GM21576 (cell line): ENCODE measurements around the gene MRPS27.
A peak's percentile ranks its signal among the peaks of the same experiment; 100 is the strongest.

Experiments
- ATAC-seq: cut with Tn5 transposase; IDR thresholded peaks from one replicate; pipeline ENCODE4 v1.9.1; 2021; ENCODE audit warnings: mild to moderate bottlenecking, moderate library complexity; ENCODE audit not compliant: unreplicated experiment

MRPS27 gene

GRCh38 chr5:72266862-72267261 is 53.2 kb downstream of the MRPS27 start:
- no peak for ATAC-seq

GRCh38 chr5:72265032-72265877 is 54.8 kb downstream of the MRPS27 start:
- ATAC-seq: no peak

GRCh38 chr5:72256536-72256935 is 63.5 kb downstream of the MRPS27 start:
- no peak for ATAC-seq

GRCh38 chr5:72255670-72256069 is 64.4 kb downstream of the MRPS27 start:
- no peak for ATAC-seq

- ATAC-seq: no peak
These were observed 64.8 kb downstream of the MRPS27 start for GRCh38 chr5:72255237-72255636.

- no peak for ATAC-seq
These were observed 67.4 kb downstream of the MRPS27 start for GRCh38 chr5:72252574-72253155.

GRCh38 chr5:72252008-72252407 is 68.0 kb downstream of the MRPS27 start:
- no peak for ATAC-seq

GRCh38 chr5:72251386-72251785 is 68.7 kb downstream of the MRPS27 start:
- no peak for ATAC-seq

- ATAC-seq: no peak
These were observed 71.5 kb downstream of the MRPS27 start for GRCh38 chr5:72248410-72248981.

GRCh38 chr5:72246954-72247442 is 73.0 kb downstream of the MRPS27 start:
- ATAC-seq: no peak

GRCh38 chr5:72245951-72246532 is 74.0 kb downstream of the MRPS27 start:
- ATAC-seq: no peak

GRCh38 chr5:72245546-72245945 is 74.5 kb downstream of the MRPS27 start:
- ATAC-seq: no peak

GRCh38 chr5:72244862-72245371 is 75.1 kb downstream of the MRPS27 start:
- ATAC-seq: peak; percentile 76

GRCh38 chr5:72243706-72244105 is 76.3 kb downstream of the MRPS27 start:
- ATAC-seq: no peak

GRCh38 chr5:72242796-72243475 is 77.1 kb downstream of the MRPS27 start:
- ATAC-seq: no peak

GRCh38 chr5:72241346-72242003 is 78.6 kb downstream of the MRPS27 start:
- no peak for ATAC-seq

GRCh38 chr5:72238712-72239445 is 81.2 kb downstream of the MRPS27 start:
- ATAC-seq: no peak

- no peak for ATAC-seq
These were observed 82.2 kb downstream of the MRPS27 start for GRCh38 chr5:72237879-72238278.

GRCh38 chr5:72237415-72237814 is 82.6 kb downstream of the MRPS27 start:
- ATAC-seq: no peak

GRCh38 chr5:72235725-72236124 is 84.3 kb downstream of the MRPS27 start:
- no peak for ATAC-seq
